Measurements from ENCODE around the gene NPHP4.

GRCh38 chr1:5921129-5921528, 71.1 kb downstream of the NPHP4 start:
- TF ChIP-seq CTCF (IDR thresholded peaks at IDR 0.05) = no peak
- no peak for TF ChIP-seq POLR2A (IDR thresholded peaks at IDR 0.05)
